Subcutaneous adipose tissue (tissue), 4 donors: ENCODE measurements around the gene DPF3. TPM values are rescaled to one million over a fixed set of nuclear protein-coding genes. Genes with fewer than 3 reads are reported as not detected.

ENCODE experiments used
- CTCF ChIP-seq: fragments of 450-650 bp; IDR thresholded peaks from one replicate; pipeline ENCODE4 v1.5.1; 2016; ENCODE audit warnings: low read depth, mild to moderate bottlenecking, control low read depth, antibody characterized with exemption, moderate library complexity
- small RNA-seq: library from RNA; depleted of rRNA; stranded (forward); fragments of <200 nt; gene quantifications from one replicate; pipeline ENCODE3, GENCODE V24; 2016
- total RNA-seq, 4 donors: library from RNA; depleted of rRNA; stranded (reverse); fragments of >200 nt; gene quantifications; one replicate each; pipeline ENCODE4 v1.1.0, GENCODE V29; 2016

Gene DPF3
- total RNA-seq, 4 donors from 2014 or later: 0.33 to 6.8 TPM; not detected in 2

DNA sequence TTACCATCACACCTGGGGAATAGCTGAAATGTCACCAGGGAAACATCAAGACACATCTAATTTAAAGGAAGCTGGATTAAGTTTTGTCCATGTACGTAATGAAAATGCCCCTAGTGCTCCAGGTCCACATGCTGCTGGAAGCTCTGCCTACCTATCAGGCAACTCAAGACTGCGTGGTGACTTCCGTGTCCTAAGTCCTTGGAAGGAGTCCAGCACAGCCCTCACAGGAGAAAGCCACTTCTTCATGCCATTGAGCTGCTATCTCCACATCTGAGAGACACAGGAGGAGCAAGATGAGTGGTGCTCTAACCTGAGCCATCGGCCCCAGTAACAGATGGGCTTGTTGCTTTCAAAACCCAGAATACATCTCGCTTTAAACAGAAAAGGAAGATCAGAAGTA, 316.4 kb downstream of the DPF3 start:
- TF ChIP-seq CTCF: no peak

GRCh38 chr14:72576258-72576657, 317.6 kb downstream of the DPF3 start:
- TF ChIP-seq CTCF: no peak

- TF ChIP-seq CTCF: no peak
Measured at GRCh38 chr14:72574715-72575114, 319.2 kb downstream of the DPF3 start.

DNA sequence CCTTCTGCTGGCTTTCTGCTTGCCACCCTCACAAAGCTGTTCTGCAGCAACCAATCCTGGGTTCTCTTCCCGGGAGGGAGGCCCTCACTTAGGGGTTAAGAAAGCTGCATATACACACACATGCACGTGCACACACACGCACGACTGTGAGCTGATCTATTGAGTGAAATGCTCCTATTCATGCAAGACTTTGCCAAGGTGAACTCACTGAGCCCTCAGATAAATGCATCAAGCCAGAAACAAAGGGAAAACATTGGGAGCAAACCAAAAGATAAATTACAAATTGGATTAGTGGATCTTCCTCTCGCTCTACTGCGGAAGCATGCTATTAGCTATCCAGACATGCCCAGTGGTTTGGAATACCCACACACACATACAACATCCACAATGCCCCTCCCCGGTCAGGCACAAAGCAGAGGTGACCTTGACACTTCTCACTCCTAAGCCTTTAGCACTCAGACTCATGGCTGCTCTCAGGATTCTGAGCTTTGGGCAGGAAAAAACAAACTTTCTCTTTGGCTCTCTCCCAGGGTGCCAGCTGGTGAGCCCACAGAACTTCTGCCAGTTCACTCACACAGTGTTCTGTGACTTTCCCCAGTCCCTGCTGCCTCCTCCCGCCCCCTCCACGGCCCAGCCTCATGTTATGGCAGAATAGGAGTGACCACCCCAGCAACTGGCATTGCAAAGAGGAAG, 320.0 kb downstream of the DPF3 start:
- no peak for TF ChIP-seq CTCF

Small RNA genes lying within 50 kb of the gene (small RNA-seq; reads per million reads assigned to genes)
- gene RF00019: 0.49 reads per million

Other genes starting within 250 kb of the DPF3 start
- 10 to 100 TPM; 14.1 to 25.1 (median 16.9) TPM for gene DCAF4, start 32.4 kb upstream of the DPF3 start, total RNA-seq
- 10 to 100 TPM; 18.3 to 31.6 (median 27.7) TPM for gene ZFYVE1, start 133.0 kb upstream of the DPF3 start, total RNA-seq
- 10 to 100 TPM; 64.1 to 87.0 (median 73.8) TPM for gene RBM25, start 164.4 kb upstream of the DPF3 start, total RNA-seq
- 10 to 100 TPM; 58.4 to 87.5 (median 69.9) TPM for gene PSEN1, start 242.4 kb upstream of the DPF3 start, total RNA-seq